Suppressor macrophage treated with lipopolysaccharide for 1 hour (primary cell): ENCODE data around the gene CNNM4.
"Not testable (repeated sequence)": the region's sequence is repeated elsewhere in the genome, so short reads cannot be mapped to it uniquely, and the experiment has no call there.

ENCODE experiments used
- DNase-seq, 3 donors: peaks; one replicate each; pipeline ENCODE4 v3.0.0-alpha.2; 2020 to 2022

CNNM4 gene

GRCh38 chr2:96795076-96795475 lies 34.4 kb downstream of the CNNM4 start:
- DNase-seq = no peak

- not testable (repeated sequence) for DNase-seq
These were observed 35.8 kb downstream of the CNNM4 start for GRCh38 chr2:96796497-96796896.

GRCh38 chr2:96797066-96797625 lies 36.4 kb downstream of the CNNM4 start:
- no peak for DNase-seq

- DNase-seq = no peak
These were observed 38.3 kb downstream of the CNNM4 start for GRCh38 chr2:96798733-96799622.

- DNase-seq = no peak
These were observed 38.9 kb downstream of the CNNM4 start for GRCh38 chr2:96799623-96799935.

- DNase-seq = no peak
These were observed 39.6 kb downstream of the CNNM4 start for GRCh38 chr2:96800061-96801004.

- peak; percentile 53 to 64 (median 56) for DNase-seq
These were observed 40.5 kb downstream of the CNNM4 start for GRCh38 chr2:96801005-96801785.

- DNase-seq = peak; percentile 71 to 81 (median 75)
These were observed 41.3 kb downstream of the CNNM4 start for GRCh38 chr2:96801786-96802595.

DNA sequence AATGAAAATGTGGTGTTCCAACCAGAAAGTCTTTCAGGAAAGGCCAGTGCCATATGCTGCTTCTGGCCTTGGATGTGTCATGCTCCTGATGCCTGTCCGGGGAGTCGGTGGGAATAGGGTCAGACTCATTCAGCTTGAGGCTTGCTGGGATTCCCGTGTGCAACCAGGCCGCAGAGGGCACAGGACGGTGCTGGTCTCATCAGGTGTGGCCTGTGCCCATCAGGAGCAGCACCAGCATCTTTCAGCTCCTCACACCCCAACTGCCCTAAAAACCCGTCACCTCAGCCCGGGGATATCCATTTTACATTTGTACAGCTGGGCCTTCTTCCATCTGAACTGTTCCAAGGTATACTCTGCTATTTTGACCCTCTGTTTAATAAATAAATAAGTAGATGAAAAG lies 42.0 kb downstream of the CNNM4 start:
- DNase-seq = no peak

- peak in 2 of 3 donors; percentile 35 to 39 for DNase-seq
These were observed 44.3 kb downstream of the CNNM4 start for GRCh38 chr2:96804986-96805385.

DNA sequence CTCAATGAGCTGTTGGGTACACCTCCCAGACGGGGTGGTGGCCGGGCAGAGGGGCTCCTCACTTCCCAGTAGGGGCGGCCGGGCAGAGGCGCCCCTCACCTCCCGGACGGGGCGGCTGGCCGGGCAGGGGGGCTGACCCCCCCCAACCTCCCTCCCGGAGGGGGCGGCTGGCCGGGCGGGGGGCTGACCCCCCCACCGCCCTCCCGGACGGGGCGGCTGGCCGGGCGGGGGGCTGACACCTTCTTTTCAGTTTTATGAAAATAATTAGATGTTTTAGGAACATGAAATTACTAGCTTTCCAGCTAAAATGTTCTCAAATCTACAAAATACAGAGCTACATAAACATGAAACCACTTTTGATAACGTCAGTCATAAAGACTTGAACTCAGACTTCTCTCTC lies 45.2 kb downstream of the CNNM4 start:
- not testable (repeated sequence) for DNase-seq

GRCh38 chr2:96806468-96807126 lies 45.9 kb downstream of the CNNM4 start:
- DNase-seq = no peak

GRCh38 chr2:96807127-96807471 lies 46.4 kb downstream of the CNNM4 start:
- DNase-seq = no peak

DNA sequence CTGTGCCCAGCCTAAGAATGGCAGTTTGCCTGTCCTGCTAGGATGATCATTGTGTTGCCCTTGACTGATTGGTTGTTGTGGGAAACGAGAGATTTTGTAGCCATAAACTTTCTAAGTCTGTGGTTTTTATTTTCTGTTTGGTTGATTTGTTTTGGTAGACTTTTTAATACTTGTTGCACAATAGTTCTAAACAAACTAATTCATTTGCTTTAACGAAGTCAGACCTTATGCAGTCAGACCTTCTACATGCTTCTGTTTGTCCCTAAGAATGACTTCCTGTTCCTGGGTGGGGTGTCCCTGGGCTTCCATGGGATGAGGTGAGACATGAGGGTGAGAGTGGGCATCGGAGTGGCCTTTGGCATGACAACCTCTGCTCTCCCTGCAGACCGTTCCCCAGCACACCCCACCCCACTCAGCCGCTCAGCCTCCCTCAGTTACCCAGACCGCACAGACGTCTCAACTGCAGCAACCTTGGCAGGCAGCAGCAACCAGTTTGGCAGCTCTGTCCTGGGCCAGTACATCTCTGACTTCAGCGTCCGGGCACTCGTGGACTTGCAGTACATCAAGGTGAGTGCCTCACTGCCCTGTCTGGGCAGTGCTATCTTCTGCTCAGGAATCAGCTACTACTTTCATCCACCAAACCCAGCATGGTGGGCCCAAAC lies 47.6 kb downstream of the CNNM4 start:
- no peak for DNase-seq

- DNase-seq = no peak
These were observed 48.6 kb downstream of the CNNM4 start for GRCh38 chr2:96809216-96809882.

- no peak for DNase-seq
These were observed 49.5 kb downstream of the CNNM4 start for GRCh38 chr2:96809951-96810782.

GRCh38 chr2:96810783-96811192 lies 50.1 kb downstream of the CNNM4 start:
- no peak for DNase-seq

DNA sequence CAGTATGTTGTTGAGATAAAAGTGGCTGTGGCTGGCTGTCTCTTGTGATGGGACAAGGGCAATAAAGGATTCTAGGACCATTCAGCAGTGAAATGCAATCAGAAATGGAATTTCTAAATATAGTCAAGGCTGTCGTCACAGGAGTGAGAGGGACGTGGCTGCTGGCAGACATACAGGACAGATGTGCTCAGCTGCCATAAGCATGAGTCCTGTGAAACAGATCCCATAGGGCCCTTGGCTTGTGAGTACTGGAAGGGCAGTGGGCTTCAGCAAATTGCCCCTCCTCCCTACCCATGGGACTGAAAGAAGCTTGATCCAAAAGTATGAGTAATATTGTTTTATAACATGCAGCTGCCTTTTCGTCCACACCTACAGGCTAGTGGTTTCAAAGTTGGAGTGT lies 51.2 kb downstream of the CNNM4 start:
- DNase-seq = no peak

DNA sequence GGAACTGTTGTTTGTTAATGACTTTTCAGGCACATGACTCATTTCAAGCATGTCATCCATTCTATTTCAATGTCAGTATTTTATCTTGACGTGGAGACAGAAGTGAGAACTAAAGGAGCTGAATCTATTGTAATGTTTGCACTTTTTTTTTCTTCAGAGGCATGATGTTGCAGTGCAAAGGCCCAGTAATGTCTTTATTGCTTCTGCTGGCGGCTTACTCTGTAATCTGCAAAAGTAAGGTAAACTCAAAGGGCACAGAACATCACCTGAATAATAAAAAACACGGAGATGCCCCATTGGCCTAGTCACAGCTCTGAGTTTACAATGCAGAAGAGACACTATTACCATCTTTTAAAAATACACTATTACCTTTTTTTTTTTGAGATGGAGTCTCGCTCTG lies 53.0 kb downstream of the CNNM4 start:
- DNase-seq = no peak
